ENCODE data around the gene RNU6-9.

RNU6-9 gene

DNA sequence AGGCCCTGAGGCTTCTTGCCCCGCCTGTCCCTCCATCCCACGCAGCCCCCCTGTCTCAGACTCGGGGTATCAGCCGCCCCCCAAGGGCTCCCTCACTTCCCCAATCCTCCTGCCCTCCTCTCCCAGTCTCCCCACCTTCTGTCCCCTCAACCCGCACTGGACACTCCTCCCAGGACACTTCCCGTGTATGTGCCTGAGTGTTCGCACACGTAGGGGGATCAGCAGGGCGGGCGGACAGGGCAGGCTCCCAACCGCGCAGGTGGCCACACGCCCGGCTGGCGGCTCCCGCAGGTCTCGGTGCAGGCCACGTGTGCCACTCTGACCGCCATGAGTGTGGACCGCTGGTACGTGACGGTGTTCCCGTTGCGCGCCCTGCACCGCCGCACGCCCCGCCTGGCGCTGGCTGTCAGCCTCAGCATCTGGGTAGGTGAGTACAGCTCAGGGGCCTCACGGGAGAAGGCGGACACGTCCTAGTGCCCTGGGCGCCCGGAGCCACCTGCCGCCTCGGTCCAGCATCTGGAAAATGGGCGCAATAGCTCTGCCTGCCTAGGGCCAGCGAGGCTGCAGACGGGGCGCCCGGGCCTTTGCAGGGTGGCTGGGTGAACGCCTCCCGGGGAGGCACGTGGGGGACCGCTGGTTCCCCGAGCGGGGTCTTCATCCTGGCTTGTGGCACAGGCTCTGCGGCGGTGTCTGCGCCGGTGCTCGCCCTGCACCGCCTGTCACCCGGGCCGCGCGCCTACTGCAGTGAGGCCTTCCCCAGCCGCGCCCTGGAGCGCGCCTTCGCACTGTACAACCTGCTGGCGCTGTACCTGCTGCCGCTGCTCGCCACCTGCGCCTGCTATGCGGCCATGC, 26.1 kb downstream of the RNU6-9 start:
- DNase-seq = peak; percentile 30 to 54

DNA sequence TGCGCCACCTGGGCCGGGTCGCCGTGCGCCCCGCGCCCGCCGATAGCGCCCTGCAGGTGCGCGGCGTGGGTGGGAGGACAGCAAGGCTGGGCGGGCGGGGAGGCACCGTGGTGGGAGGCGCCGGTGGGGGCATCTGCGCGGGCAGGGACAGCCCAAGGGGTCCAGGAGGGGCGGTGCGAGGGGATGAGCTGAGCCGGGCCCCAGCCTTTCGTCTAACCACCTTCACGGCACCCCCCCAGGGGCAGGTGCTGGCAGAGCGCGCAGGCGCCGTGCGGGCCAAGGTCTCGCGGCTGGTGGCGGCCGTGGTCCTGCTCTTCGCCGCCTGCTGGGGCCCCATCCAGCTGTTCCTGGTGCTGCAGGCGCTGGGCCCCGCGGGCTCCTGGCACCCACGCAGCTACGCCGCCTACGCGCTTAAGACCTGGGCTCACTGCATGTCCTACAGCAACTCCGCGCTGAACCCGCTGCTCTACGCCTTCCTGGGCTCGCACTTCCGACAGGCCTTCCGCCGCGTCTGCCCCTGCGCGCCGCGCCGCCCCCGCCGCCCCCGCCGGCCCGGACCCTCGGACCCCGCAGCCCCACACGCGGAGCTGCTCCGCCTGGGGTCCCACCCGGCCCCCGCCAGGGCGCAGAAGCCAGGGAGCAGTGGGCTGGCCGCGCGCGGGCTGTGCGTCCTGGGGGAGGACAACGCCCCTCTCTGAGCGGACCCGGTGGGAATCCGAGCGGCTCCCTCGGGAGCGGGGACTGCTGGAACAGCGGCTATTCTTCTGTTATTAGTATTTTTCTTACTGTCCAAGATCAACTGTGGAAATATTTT, 27.0 kb downstream of the RNU6-9 start:
- peak; percentile 65 to 68 for DNase-seq

DNA sequence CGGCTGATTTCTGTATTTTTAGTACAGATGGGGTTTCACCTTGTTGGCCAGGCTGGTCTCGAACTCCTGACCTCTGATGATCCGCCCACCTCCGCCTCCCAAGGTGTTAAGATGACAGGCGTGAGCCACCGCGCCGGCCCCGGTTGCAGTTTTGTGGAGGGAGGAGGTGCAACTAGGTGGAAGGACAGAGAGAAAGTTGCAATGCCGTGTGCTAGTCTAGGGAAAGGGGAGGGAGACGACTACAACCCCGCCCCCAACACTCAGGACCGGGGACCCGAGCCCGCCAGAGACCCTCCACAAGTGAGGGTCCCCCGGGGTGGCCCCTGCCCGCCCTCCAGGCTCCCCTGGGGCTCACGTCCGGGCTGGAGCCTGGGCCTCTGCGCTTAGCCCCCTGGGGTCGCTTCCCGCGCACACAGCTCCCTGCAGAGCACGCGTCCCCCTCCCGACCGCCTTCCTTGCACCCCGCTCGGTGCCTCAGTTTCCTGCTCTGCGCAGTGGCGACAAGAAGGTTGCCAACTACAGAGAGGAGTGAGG, 31.3 kb downstream of the RNU6-9 start:
- no peak for DNase-seq

DNA sequence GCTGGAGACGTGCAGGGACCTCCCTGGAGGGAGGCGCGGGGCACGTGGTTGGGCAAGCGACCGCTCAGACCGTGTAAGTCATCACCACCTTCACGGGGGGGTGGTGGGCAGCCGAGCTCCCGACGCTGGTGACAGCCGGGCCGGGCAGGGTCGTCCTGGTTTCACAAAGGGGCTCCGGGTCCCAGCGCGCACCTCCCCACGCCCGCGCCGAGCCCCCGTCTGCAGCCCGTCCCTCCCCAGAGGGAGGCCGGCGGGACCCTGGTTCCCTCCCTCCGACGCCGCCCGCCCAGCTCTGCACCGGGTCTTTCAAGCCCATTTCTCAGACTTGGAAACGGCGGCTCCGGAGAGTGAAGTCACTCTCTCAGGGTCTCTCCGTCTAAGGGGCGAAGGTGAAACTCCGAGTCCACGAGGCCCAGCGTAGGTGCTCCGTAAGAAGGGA, 31.8 kb downstream of the RNU6-9 start:
- peak in 1 of 2 donors; percentile 69 for DNase-seq

DNA sequence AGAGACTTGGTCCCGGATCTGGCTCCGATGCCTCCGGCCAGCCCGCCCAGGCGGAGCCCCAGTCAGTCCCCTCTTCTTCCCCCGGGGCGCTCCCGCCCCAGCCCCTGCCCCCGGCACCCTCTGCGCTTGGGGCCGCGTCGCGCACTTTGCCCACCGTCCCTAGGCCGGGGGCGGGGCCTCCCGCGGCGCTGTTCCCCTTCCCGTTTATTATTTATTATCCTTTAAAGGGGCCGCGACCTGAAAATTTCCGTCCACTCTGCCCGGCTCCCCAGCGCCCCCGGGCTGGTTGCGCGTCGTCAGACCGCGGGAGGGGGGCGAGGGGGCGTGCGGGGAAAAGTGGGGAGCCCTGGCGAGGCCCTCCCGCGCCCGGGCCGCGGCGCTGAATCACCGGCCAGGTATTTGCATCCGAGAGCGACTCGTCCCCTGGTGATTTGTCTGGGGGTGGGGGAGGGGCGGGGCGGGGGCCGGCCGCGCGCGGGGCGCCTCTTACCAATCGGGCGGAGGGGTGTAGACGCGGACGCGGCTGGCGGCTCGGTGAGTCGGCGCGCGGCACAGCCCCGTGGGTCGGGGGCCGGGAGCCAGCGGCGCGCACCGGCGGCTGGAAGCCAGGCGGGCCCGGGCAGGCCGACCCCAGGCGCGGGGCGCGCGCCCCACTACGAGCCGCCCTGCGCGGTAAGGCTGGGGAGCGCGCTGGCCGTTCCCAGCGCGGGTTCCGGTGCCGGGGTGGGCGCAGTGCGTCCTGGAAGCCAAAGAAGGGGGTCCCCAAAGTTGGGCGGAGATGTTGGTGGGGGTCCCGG, 32.4 kb downstream of the RNU6-9 start, which contains the start of gene ARID3A:
TSS of gene ARID3A (plus strand) at position 510 of the 797 bp plus-strand sequence. CDS start 3,494 bp downstream, outside the sequence.
- DNase-seq = peak; percentile 71

DNA sequence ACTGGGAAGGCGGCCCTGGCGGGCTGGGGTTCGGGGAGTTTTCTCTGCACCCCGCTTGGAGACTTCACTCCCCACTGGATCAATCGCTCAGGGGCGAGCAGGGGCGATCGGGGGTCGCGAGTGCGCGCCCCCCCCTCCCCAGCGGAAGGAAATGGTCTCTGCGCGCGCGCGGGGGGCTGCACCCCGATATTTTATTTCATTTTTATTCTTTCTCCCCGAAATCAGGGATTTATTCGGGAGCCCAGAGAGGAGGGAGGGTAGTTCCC, 33.0 kb downstream of the RNU6-9 start:
- DNase-seq = no peak

DNA sequence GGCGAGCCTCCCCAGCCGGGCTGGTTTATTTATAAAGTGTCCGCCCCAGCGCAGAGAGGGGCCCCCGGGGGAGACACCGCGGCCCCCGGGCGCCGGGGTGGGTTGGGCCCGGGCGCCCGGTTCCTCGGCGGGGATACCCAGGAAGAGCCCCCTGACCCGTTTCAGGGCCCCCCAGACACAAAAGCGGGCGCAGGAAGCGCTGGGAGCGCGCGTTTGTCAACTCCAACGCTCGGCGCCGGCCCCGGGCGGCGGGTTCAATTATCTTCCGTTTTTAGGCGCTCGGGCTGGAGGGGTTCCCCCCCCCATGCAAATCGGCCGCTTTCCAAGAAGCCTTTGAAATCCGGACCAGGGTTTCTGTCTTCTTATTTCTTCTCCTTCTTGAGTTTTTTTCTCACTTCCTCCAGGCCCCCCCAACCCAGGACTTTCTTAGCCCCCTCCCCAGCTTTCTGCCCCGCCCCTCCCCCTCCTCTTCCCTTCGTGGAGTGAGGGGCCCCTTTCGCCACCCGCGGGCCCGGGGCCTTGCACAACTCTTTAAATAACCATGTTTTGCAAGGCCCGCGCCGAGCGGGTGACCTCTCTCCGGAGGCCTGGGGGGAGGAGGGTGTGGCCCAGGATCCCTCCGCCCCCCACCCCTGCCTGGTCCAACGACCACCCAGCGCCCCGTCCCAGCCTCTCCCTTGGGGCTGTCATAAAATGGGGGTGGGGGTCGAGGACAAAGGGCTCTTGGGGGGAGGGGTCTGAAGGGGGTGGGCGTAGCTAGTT, 33.5 kb downstream of the RNU6-9 start:
- no peak for DNase-seq

DNA sequence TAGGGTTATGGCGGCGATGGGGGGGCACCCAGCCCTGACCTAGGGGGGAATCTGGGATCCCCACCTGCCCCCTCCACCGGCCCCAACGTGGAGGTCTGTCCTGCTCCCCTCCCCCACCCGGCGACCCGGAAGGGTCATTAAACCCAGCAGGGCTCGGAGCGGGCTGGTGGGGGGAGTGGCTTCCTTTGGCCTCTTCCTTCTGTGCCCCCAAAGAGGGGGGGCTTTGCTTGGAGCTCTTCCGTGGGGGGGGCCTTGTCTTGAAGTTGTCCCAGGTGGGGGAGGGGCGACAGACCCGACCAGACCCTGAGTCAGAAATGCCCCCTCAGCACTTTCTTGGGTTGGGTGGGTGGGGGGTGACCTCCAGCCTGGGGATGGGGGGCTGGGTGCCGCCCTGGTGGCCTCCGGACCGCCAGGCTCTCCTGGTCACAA, 34.1 kb downstream of the RNU6-9 start:
- DNase-seq = no peak

DNA sequence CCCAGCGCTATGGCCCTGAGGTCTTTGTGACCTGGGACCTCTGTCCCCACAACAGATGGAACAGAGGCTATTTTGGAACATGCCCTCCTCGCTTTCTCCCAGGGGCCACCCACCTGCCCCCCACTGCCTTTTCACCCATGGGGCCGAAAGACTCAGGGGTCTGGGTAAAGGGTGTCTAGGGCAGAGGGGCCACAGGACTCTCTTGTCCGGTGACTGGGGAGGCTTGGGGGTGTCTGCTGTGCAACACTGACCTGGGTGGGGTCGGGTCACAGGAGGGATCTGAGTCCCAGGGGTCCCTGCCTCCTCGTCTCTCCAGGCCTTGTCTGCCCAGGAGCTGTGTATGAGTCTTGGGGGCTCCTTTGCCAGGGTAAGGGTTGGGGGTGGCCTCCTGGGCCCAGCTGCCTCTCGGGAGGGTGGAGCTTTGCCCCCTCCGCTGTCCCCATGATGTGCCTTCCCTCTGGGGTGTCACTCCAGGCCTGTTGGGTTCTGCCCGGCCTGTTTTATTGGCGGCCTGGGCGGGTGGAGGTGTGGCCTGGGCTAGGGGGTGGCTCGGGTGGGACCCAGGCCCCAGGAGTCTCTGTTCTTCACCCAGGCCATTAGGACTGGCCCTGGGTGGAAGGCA, 34.6 kb downstream of the RNU6-9 start:
- DNase-seq = no peak

DNA sequence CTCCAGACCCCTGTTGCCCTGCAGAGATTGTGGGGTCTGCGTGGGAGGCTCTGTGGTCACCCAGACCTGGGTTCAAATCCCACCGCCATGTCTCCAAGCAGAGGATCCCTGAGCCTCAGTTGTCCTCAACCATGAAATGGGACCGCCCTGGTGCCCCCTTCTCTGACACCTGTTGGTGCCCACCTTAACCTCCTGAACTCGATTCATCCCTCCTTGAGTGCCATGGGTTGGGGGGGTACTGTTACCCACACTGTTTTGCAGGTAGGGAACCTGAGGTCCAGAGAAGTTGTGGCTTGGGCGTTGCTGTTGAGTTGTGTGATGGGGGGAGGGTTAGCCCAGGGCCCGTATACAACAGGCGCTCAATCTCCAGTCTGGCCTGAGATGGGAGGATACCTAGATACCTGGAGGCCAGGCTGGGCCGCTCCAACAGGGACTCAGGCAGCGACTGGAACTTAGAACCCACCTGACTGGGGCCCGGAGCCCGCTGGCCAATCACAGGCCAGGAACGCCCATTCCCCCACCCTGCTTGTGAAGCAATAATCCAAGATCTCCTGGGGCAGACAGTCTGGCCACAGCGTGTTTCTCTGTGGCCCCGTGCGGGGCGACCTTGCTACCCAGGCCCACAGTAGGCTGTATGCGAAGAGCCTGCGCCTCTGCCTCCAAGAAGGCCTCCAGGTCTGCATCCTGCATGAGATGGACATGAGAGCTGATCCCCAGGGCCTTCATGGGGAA, 35.4 kb downstream of the RNU6-9 start:
- no peak for DNase-seq

DNA sequence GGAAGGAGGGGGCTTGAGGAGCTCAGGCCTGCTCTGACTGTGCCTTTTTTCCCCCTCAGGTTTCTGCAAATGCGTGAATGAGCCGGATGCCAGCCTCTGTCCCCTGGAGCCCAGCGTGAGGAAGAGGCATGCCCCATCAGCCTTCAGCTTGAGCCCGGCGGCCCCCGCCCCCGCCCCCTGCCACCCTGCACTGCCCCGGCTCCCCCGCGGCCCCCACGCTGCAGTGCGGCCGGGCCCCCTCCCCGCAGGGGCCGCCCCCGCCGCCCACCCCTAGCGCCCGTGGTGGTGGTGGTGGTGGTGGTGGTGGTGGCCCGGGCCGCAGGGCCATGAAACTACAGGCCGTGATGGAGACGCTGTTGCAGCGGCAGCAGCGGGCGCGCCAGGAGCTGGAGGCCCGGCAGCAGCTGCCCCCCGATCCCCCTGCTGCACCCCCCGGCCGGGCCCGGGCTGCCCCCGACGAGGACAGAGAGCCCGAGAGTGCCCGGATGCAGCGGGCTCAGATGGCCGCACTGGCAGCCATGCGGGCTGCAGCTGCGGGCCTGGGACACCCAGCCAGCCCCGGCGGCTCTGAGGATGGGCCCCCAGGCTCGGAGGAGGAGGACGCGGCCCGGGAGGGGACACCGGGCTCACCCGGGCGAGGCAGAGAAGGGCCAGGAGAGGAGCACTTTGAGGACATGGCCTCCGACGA, 36.1 kb downstream of the RNU6-9 start:
- no peak for DNase-seq

DNA sequence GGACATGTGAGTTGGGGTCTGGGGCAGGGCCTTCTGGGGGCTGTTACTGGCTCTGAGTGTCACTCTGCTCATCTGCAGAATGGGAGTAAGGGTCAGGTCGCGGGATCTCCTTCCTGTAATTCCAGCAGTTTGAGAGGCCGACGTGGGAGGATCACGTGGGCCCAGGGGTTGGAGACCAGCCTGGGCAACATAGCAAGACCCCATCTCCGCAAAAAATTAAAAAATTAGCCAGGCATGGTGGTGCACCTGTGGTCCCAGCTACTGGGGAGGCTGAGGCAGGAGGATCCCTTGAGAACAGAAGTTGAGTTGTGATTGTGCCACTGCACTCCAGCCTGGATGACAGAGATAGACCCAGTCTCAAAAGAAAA, 36.6 kb downstream of the RNU6-9 start:
- DNase-seq = no peak

DNA sequence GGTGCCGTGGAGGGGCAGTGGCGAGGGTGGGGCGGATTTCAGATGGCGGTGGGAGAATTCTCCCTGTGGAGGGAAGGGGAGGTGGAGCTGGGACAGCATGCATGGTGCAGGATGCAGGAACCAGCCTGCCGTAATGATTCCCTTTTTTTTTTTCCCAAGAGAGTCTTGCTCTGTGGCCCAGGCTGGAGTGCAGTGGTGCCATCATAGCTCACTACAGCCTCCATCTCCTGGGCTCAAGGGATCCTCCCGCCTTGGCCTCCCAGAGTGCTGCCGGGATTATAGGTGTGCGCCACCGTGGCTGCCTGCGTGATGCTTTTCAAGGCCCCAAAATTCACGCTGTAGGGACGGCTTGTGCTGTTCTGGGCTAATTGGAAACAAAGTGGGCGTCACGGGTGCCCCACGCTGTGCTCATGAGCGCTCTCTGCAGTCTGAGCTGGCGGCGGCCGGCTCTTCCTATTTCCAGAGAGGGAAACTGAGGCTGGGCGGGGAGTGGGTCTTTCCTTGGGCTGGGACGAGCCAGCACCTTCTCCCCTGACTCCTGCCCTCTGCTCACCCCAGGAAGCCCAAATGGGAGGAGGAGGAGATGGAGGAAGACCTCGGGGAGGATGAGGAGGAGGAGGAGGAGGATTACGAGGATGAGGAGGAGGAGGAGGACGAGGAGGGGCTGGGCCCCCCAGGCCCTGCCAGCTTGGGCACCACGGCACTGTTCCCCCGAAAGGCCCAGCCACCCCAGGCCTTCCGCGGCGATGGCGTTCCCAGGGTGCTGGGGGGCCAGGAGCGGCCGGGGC, 38.8 kb downstream of the RNU6-9 start:
- no peak for DNase-seq

DNA sequence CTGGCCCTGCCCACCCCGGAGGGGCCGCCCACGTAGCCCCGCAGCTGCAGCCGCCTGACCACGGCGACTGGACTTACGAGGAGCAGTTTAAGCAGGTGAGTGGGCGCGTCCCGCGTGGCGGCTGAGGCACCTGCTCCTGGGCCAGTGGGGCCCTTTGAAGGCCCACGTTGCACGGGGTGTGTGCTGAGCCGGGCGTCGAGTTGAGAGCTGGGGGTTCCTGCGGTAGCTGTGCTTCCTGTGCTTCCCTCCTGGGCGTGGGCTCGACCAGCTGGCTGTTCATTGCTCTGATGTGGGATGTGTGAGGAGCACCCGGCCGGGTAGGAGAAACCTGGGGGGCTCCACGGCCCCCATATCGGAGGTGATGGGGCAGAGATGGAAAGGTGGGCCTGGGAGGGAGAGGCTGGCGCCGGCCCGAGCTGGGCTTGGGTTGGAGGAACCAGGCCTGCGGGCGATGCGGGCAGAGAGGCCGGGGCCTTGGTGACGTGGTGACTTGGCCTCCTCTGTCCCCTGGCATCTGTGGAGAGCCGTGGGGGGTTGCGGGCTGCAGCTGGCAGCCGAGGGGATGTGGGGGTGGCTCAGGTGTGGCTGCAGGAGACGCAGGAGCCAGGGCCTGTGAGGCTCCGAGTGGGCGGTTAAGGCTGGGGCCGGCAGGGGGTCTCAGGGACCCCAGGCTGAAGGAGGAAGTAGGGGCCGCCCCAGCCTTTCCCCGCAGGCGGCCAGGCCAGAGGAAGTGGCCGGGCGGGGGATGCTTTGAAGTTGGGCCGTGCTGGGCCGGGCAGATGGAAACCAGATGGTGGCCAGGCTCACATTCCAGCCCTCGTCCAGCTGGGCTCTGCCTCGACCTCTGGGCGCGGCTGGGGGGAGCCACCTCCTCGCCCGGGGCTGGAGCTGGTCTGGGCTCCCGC, 39.6 kb downstream of the RNU6-9 start:
- DNase-seq = peak in 1 of 2 donors; percentile 24

DNA sequence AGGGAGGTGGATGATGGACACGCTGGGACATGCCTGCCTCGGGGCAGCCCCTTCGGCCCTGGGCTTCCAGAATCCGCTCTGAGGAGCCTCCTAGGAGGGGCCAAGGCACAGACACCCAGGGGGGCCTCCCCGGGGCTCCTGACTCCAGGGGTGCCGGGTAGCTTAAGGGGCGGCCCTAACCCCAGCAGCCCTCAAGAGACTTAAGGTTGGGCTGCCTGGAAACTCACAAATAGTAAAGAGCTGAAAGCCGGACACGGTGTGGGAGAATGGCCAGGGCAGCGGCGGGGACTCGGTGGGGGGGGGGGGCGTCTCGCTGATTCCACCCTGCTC, 40.2 kb downstream of the RNU6-9 start:
- no peak for DNase-seq

DNA sequence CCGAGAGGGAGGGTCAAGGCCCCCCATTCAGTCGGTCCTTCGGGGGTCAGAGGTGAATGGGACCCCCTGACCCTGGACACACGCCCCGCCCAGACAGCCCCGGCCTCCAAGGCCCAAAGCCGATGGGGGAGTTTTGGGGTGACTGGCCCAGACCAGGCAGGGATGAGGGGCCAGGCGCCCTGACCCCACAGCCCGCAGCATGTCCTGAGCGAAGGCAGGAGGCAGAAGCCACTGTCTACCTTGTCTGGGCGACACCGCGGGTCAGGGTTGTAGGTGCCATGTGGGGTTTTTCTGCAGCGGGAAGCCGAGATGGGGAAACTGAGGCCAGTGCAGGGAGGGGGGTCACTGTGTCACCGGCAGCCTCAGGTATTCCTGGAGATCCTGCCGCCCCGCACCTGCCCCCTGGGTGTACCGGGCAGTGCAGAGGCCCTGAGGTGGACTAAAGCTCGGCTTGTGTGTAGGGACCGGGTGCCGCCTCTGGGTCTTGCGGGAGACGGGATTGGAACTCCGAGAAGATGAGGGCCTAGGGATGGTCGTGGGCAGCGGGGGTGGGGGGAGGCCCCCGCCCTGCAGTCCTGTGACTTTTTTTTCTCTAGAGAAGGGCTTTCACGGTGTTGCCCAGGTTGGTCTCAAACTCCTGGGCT, 41.0 kb downstream of the RNU6-9 start:
- DNase-seq = no peak

DNA sequence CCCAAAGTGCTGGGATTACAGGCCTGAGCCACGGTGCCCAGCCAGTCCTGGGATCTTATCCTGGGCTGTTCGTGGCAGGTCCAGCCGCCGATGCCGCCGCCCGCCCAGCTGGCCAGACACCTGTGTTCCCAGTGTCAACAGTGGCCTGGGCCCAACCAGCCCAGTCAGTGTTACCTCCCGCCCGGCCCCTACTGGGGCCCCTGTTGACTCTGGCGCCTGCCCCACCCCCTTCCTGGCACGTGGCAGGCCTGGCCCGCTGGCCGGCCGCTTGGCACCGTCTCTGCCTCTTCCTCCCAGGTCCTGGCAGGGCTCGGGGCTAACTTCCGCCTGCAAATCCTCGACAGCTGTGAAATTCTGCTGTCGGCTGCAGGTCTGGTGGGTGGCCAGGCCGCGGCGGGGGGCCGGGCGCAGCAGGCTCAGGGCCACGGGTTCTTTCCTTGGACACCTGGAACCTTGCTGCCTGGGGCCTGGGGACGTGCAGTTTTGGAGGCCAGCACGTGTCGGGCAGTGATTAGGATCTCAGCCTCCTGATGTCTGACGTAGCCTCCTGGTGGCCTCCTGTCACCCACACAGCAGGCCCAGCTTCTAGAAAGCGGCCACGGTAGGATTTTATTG, 41.7 kb downstream of the RNU6-9 start:
- no peak for DNase-seq

DNA sequence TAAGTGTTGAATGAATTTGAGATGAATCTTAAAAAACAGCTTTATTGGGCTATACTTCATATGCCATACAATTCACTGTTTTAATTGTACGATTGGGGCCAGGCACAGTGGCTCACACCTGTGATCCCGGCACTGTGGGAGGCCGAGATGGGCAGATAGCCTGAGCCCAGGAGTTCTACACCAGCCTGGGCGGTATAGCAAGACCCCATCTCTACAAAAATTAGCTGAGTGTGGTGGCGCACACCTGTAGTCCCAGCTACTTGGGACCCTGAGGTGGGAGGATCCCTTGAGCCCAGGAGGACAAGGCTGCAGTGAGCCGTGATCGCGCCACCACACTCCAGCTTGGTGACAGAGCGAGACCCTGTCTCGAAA, 42.9 kb downstream of the RNU6-9 start:
- no peak for DNase-seq

All from activated CD4-positive, alpha-beta T cell treated with anti-CD3 and anti-CD28 coated beads for 4 hours (primary cell).